Measurements from ENCODE around the gene PIK3CB.

PIK3CB gene

GRCh38 chr3:138875096-138875753 is 40.5 kb upstream of the PIK3CB start:
- DNase-seq (ENCODE audit: low spot score) = no peak
- in situ Hi-C loops (cut with MboI; ENCODE audit: low pct_unique_long_range_greater_than_20kb, low sequenced_read_pairs, unreplicated experiment) = no loop called here

DNA sequence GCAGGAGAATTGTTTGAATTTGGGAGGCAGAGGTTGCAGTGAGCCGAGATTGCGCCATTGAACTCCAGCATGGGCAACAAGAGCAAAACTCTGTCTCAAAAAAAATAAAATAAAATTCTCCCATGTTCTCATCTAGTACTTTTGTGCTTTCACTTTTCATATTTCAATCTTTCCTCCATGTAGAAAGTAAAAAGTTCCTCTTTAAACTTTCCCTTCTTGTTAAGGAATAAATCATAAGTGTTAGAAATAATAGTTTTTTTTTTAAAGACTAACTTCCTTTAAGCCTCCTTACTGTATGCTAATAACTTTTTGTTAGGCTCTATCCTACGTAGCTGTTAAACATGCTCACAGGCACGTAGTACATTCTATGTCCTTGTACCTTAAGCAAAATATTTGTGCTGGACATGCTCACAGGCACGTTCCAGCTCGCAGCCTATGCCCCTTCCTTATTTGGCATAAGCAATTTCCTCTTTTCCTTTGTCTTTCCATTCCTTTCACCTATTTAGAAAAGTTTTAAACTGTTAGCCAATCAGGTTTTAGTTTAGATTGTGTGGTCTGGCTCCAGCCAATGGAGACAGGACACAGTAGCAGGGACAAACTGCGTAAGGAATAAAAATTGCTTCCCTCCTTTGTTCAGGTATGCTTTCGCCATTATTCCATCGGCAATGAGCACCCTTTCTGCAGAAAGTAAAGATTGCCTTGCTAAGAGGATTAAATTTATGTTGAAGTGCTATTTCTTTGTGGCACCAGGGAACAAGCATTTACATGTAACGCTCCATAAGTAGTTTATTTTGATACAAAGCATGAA is 38.9 kb upstream of the PIK3CB start:
- in situ Hi-C loops (cut with MboI; ENCODE audit: low pct_unique_long_range_greater_than_20kb, low sequenced_read_pairs, unreplicated experiment) = no loop called here
- no peak for DNase-seq (ENCODE audit: low spot score)
- no peak for TF ChIP-seq CTCF (IDR thresholded peaks at IDR 0.05; ENCODE audit: extremely low read depth, insufficient read depth, missing control alignments)

More at GRCh38 chr3:138875096-138875753, 40.5 kb upstream of the PIK3CB start:
- no peak for TF ChIP-seq CTCF (IDR thresholded peaks at IDR 0.05; ENCODE audit: extremely low read depth, insufficient read depth, missing control alignments)

GRCh38 chr3:138872632-138873031 is 37.9 kb upstream of the PIK3CB start:
- DNase-seq (ENCODE audit: low spot score) = no peak
- TF ChIP-seq CTCF (IDR thresholded peaks at IDR 0.05; ENCODE audit: extremely low read depth, insufficient read depth, missing control alignments) = no peak
- in situ Hi-C loops (cut with MboI; ENCODE audit: low pct_unique_long_range_greater_than_20kb, low sequenced_read_pairs, unreplicated experiment) = no loop called here

DNA sequence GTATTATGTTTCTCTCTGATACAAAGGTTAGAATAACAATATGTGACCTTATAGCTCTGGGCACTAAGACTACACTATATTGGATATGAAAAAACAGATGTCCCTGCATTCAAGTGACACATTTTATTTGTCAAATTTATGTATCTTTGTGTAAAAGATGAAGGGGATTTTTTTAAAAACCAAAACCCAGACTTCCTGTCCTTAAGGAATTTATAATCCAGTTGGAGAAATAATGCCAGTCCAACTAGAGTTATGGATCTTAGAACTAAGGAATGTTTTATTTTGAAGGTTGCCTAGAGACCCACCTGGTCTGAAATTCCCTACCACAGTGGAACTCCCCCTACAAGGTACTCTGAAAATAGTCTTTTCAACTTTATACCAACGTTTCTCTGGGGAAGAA is 33.3 kb upstream of the PIK3CB start:
- in situ Hi-C loops (cut with MboI; ENCODE audit: low pct_unique_long_range_greater_than_20kb, low sequenced_read_pairs, unreplicated experiment) = no loop called here
- no peak for TF ChIP-seq CTCF (IDR thresholded peaks at IDR 0.05; ENCODE audit: extremely low read depth, insufficient read depth, missing control alignments)

DNA sequence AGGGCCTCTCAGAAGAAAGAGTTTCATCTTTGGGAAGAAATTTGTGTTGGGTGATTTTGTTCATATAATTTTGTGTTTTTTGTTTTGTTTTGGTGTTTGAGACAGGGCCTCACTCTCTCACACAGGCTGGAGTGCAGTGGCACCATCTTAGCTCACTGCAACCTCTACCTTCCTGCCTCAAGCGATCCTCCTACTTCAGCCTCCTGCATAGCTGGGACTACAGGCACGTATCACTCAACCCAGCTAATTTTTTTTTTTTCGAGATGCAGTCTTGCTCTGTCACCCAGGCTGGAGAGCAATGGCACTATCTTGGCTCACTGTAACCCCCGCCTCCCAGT is 29.0 kb upstream of the PIK3CB start:
- DNase-seq (ENCODE audit: low spot score) = no peak
- in situ Hi-C loops (cut with MboI; ENCODE audit: low pct_unique_long_range_greater_than_20kb, low sequenced_read_pairs, unreplicated experiment) = no loop called here
- TF ChIP-seq CTCF (IDR thresholded peaks at IDR 0.05; ENCODE audit: extremely low read depth, insufficient read depth, missing control alignments) = no peak

More for the DNA sequence above, 33.3 kb upstream of the PIK3CB start:
- no peak for DNase-seq (ENCODE audit: low spot score)

GRCh38 chr3:138862924-138863775 is 28.4 kb upstream of the PIK3CB start:
- DNase-seq (ENCODE audit: low spot score) = no peak
- in situ Hi-C loops (cut with MboI; ENCODE audit: low pct_unique_long_range_greater_than_20kb, low sequenced_read_pairs, unreplicated experiment) = no loop called here
- TF ChIP-seq CTCF (IDR thresholded peaks at IDR 0.05; ENCODE audit: extremely low read depth, insufficient read depth, missing control alignments) = no peak
